Measurements from ENCODE around the gene KIZ. TPM values are rescaled to one million over a fixed set of nuclear protein-coding genes. Genes with fewer than 3 reads are reported as not detected.

Gene KIZ
- total RNA-seq, 2 experiments from 2014 or later, result 11.3 to 13.0 TPM

Other genes starting within 250 kb of the KIZ start
- not detected for gene LINC00237, start 19.7 kb upstream of the KIZ start, total RNA-seq
- 10 to 100 TPM; 76.5 to 81.9 TPM for gene XRN2, start 177.2 kb downstream of the KIZ start, total RNA-seq

Measured in activated naive CD4-positive, alpha-beta T cell treated with anti-CD3 and anti-CD28 coated beads for 36 hours (primary cell).